ENCODE data around the gene ARHGAP35. TPM values are rescaled to one million over a fixed set of nuclear protein-coding genes. Genes with fewer than 3 reads are reported as not detected.

Gene ARHGAP35
- total and polyA plus RNA-seq, 5 donors from 2014 or later: 3.4 to 47.7 (median 4.7) TPM

DNA sequence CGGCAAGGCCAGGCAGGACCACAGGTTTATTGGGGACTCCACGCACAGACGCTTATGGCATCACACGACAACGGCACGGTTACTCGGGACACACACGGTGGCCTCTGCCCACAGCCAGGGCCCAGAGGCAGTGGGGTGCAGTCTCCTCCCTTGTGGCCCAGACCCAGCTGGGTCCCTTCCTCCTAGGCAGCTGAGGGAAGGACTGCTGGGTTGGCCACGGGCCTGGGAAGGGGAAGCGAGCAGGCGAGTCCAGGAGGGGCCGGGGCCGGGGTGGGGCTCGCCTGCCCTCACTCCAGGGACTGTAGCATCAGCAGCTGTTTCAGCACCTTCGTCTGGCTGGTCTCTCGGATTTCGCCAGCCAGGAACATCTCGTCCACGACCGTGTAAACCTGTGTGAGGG is 22.6 kb upstream of the ARHGAP35 start:
- H3K4me1 Mint-ChIP-seq: peaks cover 0 to 9% (median 4%) of the 10 kb centered on the region in 4 donors
- H3K36me3 Mint-ChIP-seq: peaks cover 9% of the 10 kb centered on the region
- Histone ChIP-seq H3K27me3 (ENCODE audit: control insufficient read depth, insufficient read depth, low read length) (no peaks in the 10 kb centered on the region), H3K9me3 (ENCODE audit: control insufficient read depth in 2 of 2, low read length in 2 of 2) (no peaks in the 10 kb centered on the region), H3K4me1 (ENCODE audit: control insufficient read depth, insufficient read depth, low read length, poor library complexity, severe bottlenecking) (no peaks in the 10 kb centered on the region), H3K27ac (ENCODE audit: insufficient read depth, low read length, poor library complexity, severe bottlenecking) (no peak overlapping the region), H3K36me3 (ENCODE audit: control insufficient read depth, insufficient read depth, low read length) (peaks cover 25% of the 10 kb centered on the region), H3K4me3 (ENCODE audit: low read depth, low read length) (no peak overlapping the region)
- H3K9me3 Mint-ChIP-seq: no peaks in the 10 kb centered on the region
- DNase-seq (no peak), ATAC-seq (ENCODE audit: low read depth in 2 of 2) (no peak)
- no peaks in the 10 kb centered on the region for H3K27me3 Mint-ChIP-seq
- no peak overlapping the region for H3K4me3 Mint-ChIP-seq
- H3K27ac Mint-ChIP-seq: peak overlapping the region in 1 of 3 donors; percentile 31

DNA sequence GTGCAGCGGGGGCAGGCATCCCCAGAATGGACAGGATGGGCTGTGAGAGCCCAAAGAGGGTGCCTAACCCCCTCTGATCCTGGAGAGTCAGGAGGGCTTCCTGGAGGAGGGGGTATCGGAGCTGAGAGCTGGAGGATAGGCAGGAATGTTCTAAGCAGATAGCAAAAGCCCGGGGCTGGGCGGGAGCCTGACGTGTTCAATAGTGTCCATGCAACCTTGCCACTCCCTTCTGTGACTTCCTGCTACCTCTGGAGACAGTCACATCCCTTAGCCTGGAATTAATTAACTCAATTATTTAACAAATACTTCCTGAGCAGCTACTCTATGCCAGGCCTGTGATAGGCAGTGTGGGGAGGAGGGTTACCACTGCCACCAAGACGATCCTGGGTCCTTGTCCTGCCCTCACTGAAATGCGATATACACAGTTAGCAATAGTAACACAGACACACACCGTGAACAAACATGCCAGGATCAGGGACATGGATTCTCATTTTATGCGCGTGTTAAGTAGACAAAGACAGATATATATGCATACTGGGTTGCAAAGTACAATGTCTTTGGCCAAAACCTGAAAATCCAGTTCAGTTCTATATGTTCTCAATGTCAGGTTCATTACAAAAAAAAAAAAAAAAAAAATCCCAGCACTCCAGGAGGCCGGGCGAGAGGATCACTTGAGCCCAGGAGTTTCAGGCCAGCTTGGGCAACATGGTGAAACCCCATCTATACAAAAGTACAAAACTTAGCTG is 20.9 kb upstream of the ARHGAP35 start:
- H3K27ac ChIP-seq (ENCODE audit: insufficient read depth, low read length, poor library complexity, severe bottlenecking): no peak overlapping the region
- Mint-ChIP-seq H3K4me1 (peaks cover 0 to 10% (median 4%) of the 10 kb centered on the region in 4 donors), H3K9me3 (no peaks in the 10 kb centered on the region), H3K27me3 (no peaks in the 10 kb centered on the region), H3K4me3 (peak overlapping the region in 2 of 4 donors; percentile 38 to 76), H3K36me3 (peaks cover 14% of the 10 kb centered on the region), H3K27ac (peak overlapping the region in 2 of 3 donors; percentile 46 to 71)
- no peaks in the 10 kb centered on the region for H3K4me1 ChIP-seq (ENCODE audit: control insufficient read depth, insufficient read depth, low read length, poor library complexity, severe bottlenecking)
- H3K9me3 ChIP-seq (ENCODE audit: control insufficient read depth in 2 of 2, low read length in 2 of 2): no peaks in the 10 kb centered on the region
- ATAC-seq (ENCODE audit: low read depth in 2 of 2): no peak
- H3K27me3 ChIP-seq (ENCODE audit: control insufficient read depth, insufficient read depth, low read length): no peaks in the 10 kb centered on the region
- H3K36me3 ChIP-seq (ENCODE audit: control insufficient read depth, insufficient read depth, low read length): peaks cover 33% of the 10 kb centered on the region
- DNase-seq: no peak
- no peak overlapping the region for H3K4me3 ChIP-seq (ENCODE audit: low read depth, low read length)

DNA sequence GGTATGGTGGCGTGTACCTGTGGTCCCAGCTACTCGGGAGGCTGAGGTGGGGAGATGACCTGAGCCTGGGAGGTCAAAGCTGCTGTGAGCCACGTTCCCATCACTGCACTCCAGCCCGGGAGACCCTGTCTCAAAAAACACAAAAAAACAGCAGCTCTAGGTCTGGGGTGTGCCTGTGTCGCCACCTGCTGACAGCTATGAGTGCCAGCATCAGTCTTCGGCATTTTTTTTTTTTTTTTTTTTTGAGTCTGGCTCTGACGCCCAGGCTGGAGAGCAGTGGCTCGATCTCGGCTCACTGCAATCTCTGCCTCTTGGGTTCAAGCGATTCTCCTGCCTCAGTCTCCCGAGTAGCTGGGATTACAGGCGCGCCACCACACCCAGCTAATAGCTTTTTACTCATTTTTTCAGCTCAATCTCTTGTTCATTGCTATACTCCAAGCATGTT is 20.3 kb upstream of the ARHGAP35 start:
- Mint-ChIP-seq H3K9me3 (no peaks in the 10 kb centered on the region), H3K4me3 (peak overlapping the region in 2 of 4 donors; percentile 38 to 48), H3K27ac (peak overlapping the region in 2 of 3 donors; percentile 46 to 52), H3K27me3 (no peaks in the 10 kb centered on the region), H3K36me3 (peaks cover 15% of the 10 kb centered on the region), H3K4me1 (peaks cover 0 to 10% (median 4%) of the 10 kb centered on the region in 4 donors)
- Histone ChIP-seq H3K36me3 (ENCODE audit: control insufficient read depth, insufficient read depth, low read length) (peaks cover 33% of the 10 kb centered on the region), H3K27ac (ENCODE audit: insufficient read depth, low read length, poor library complexity, severe bottlenecking) (no peak overlapping the region), H3K4me1 (ENCODE audit: control insufficient read depth, insufficient read depth, low read length, poor library complexity, severe bottlenecking) (no peaks in the 10 kb centered on the region), H3K27me3 (ENCODE audit: control insufficient read depth, insufficient read depth, low read length) (no peaks in the 10 kb centered on the region), H3K9me3 (ENCODE audit: control insufficient read depth in 2 of 2, low read length in 2 of 2) (no peaks in the 10 kb centered on the region), H3K4me3 (ENCODE audit: low read depth, low read length) (no peak overlapping the region)
- DNase-seq (peak; percentile 41 to 75 (median 65)), ATAC-seq (ENCODE audit: low read depth in 2 of 2) (peak; percentile 72 to 77)

DNA sequence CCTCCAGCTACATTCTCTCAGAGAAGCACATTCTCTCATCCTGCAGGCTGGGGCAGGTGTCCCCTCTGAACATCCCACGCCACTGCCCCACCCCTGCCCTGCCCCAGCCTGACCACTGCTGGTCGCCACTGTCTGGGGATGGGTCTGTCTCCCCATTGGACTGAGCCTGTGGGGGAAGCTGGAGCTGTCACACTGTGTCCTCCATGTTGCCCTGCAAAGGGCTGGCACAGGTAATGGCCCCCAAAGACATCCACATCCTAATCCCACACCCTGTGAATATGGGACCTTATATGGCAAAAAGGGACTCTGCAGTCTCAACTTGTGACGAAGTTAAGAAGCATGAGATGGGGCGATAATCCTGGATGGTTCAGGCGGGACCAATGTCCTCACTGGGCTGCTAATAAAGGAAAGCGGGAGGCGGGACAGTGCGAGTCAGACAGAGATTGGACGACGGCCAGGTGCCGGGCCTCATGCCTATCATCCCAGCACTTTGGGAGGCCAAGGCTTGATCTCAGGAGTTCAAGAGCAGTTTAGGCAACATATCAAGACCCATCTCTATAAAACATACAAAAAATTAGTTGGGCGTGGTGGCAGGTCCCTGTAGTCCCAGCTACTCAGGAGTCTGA is 19.2 kb upstream of the ARHGAP35 start:
- H3K27ac Mint-ChIP-seq: peak overlapping the region in 1 of 3 donors; percentile 34
- H3K4me3 Mint-ChIP-seq: peak overlapping the region in 1 of 4 donors; percentile 41
- H3K4me1 ChIP-seq (ENCODE audit: control insufficient read depth, insufficient read depth, low read length, poor library complexity, severe bottlenecking): no peaks in the 10 kb centered on the region
- no peak overlapping the region for H3K4me3 ChIP-seq (ENCODE audit: low read depth, low read length)
- H3K27me3 Mint-ChIP-seq: no peaks in the 10 kb centered on the region
- no peaks in the 10 kb centered on the region for H3K9me3 ChIP-seq (ENCODE audit: control insufficient read depth in 2 of 2, low read length in 2 of 2)
- peaks cover 0 to 13% (median 5%) of the 10 kb centered on the region in 4 donors for H3K4me1 Mint-ChIP-seq
- peaks cover 18% of the 10 kb centered on the region for H3K36me3 Mint-ChIP-seq
- DNase-seq: no peak
- ATAC-seq (ENCODE audit: low read depth in 2 of 2): no peak
- no peak overlapping the region for H3K27ac ChIP-seq (ENCODE audit: insufficient read depth, low read length, poor library complexity, severe bottlenecking)
- no peaks in the 10 kb centered on the region for H3K27me3 ChIP-seq (ENCODE audit: control insufficient read depth, insufficient read depth, low read length)
- peaks cover 33% of the 10 kb centered on the region for H3K36me3 ChIP-seq (ENCODE audit: control insufficient read depth, insufficient read depth, low read length)
- no peaks in the 10 kb centered on the region for H3K9me3 Mint-ChIP-seq

DNA sequence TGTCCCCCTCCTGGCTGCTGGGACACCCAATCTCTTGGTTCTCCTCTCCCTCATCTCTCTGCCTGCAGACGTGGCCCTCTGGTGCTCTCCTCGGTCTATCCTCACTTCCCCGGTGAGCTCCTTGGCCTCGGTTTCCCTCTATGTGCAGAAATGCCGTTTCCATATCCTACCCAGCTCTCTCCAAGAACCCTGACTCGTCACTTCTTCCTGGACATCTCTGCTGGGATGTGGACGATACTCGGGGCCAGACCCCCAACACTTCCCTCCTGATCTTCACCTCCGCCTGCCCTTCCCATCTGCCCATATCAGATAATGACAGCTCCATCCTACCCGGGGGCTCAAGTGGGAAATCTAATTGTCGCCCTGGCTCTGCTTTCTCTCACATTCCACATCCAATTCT is 18.0 kb upstream of the ARHGAP35 start:
- Mint-ChIP-seq H3K27me3 (no peaks in the 10 kb centered on the region), H3K9me3 (no peaks in the 10 kb centered on the region), H3K36me3 (peaks cover 21% of the 10 kb centered on the region), H3K27ac (no peak overlapping the region), H3K4me3 (no peak overlapping the region), H3K4me1 (peaks cover 0 to 17% (median 9%) of the 10 kb centered on the region in 4 donors)
- Histone ChIP-seq H3K4me3 (ENCODE audit: low read depth, low read length) (no peak overlapping the region), H3K27ac (ENCODE audit: insufficient read depth, low read length, poor library complexity, severe bottlenecking) (no peak overlapping the region), H3K27me3 (ENCODE audit: control insufficient read depth, insufficient read depth, low read length) (no peaks in the 10 kb centered on the region), H3K9me3 (ENCODE audit: control insufficient read depth in 2 of 2, low read length in 2 of 2) (no peaks in the 10 kb centered on the region), H3K4me1 (ENCODE audit: control insufficient read depth, insufficient read depth, low read length, poor library complexity, severe bottlenecking) (no peaks in the 10 kb centered on the region), H3K36me3 (ENCODE audit: control insufficient read depth, insufficient read depth, low read length) (peaks cover 34% of the 10 kb centered on the region)
- no peak for DNase-seq
- no peak for ATAC-seq (ENCODE audit: low read depth in 2 of 2)

DNA sequence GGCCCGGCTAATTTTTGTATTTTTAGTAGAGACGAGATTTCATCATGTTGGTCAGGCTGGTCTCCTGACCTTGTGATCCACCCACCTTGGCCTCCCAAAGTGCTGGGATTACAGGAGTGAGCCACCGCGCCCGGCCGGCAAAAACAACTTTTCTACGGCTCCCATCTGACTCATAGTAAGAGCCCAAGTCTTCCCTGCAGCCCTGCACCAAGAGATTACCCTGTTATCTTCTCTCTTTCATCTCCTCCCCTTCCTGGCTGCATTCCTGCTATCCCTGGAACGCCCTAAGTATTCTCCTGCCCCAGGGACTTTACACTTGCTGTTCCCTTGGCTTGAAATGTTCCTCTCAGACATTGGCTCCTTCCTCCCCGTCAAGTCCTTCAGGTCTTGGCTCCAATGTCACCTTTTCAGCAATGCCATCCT is 16.7 kb upstream of the ARHGAP35 start:
- H3K27me3 ChIP-seq (ENCODE audit: control insufficient read depth, insufficient read depth, low read length): no peaks in the 10 kb centered on the region
- no peak overlapping the region for H3K4me3 ChIP-seq (ENCODE audit: low read depth, low read length)
- no peaks in the 10 kb centered on the region for H3K9me3 ChIP-seq (ENCODE audit: control insufficient read depth in 2 of 2, low read length in 2 of 2)
- peaks cover 31% of the 10 kb centered on the region for H3K36me3 ChIP-seq (ENCODE audit: control insufficient read depth, insufficient read depth, low read length)
- no peak overlapping the region for H3K27ac ChIP-seq (ENCODE audit: insufficient read depth, low read length, poor library complexity, severe bottlenecking)
- H3K4me3 Mint-ChIP-seq: no peak overlapping the region
- peaks cover 21% of the 10 kb centered on the region for H3K36me3 Mint-ChIP-seq
- no peaks in the 10 kb centered on the region for H3K27me3 Mint-ChIP-seq
- no peaks in the 10 kb centered on the region for H3K9me3 Mint-ChIP-seq
- H3K27ac Mint-ChIP-seq: peak overlapping the region in 1 of 3 donors; percentile 28
- no peak for ATAC-seq (ENCODE audit: low read depth in 2 of 2)
- no peak for DNase-seq
- peaks cover 0 to 23% (median 10%) of the 10 kb centered on the region in 4 donors for H3K4me1 Mint-ChIP-seq
- H3K4me1 ChIP-seq (ENCODE audit: control insufficient read depth, insufficient read depth, low read length, poor library complexity, severe bottlenecking): no peaks in the 10 kb centered on the region

DNA sequence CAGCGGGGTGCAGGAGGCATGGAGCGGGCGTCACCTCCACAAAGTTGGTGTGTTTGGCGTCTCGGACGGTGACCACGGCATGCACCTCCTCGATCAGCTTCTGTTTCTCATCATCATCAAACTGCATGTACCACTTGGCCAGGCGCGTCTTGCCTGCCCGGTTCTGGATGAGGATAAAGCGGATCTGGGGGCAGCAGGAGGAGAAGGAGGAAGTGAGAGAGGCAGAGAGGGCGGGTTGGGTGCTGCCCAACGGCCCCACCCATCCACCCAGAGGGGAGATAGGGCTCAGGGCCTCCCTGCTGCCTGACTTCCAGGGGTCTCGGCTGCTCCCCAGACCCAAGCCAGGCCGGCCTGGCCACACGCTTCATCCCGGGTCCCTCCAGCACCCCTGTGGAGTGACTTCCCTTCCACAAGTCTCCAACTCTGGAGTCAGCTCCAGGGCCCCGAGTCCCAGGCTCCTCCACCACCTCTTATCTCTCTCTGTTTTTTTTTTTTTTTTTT is 14.8 kb upstream of the ARHGAP35 start:
- Histone ChIP-seq H3K27me3 (ENCODE audit: control insufficient read depth, insufficient read depth, low read length) (no peaks in the 10 kb centered on the region), H3K4me1 (ENCODE audit: control insufficient read depth, insufficient read depth, low read length, poor library complexity, severe bottlenecking) (peaks cover 13% of the 10 kb centered on the region), H3K4me3 (ENCODE audit: low read depth, low read length) (no peak overlapping the region), H3K27ac (ENCODE audit: insufficient read depth, low read length, poor library complexity, severe bottlenecking) (no peak overlapping the region), H3K36me3 (ENCODE audit: control insufficient read depth, insufficient read depth, low read length) (peaks cover 22% of the 10 kb centered on the region), H3K9me3 (ENCODE audit: control insufficient read depth in 2 of 2, low read length in 2 of 2) (no peaks in the 10 kb centered on the region)
- H3K27me3 Mint-ChIP-seq: peaks cover 5% of the 10 kb centered on the region
- no peak for DNase-seq
- ATAC-seq (ENCODE audit: low read depth in 2 of 2): no peak
- H3K36me3 Mint-ChIP-seq: peaks cover 21% of the 10 kb centered on the region
- peaks cover 3 to 33% (median 20%) of the 10 kb centered on the region in 4 donors for H3K4me1 Mint-ChIP-seq
- peak overlapping the region in 1 of 4 donors; percentile 80 for H3K4me3 Mint-ChIP-seq
- H3K9me3 Mint-ChIP-seq: no peaks in the 10 kb centered on the region
- H3K27ac Mint-ChIP-seq: peak overlapping the region in 1 of 3 donors; percentile 45
